ENCODE measurements around the gene UBE2E1.
"Not testable (repeated sequence)": the region's sequence is repeated elsewhere in the genome, so short reads cannot be mapped to it uniquely, and the experiment has no call there.

Gene UBE2E1

GRCh38 chr3:23822559-23822958 is 16.8 kb downstream of the UBE2E1 start:
- no peak for DNase-seq (ENCODE audit: low spot score)

- DNase-seq (ENCODE audit: low spot score), result no peak
These were observed 17.9 kb downstream of the UBE2E1 start for GRCh38 chr3:23823620-23824019.

GRCh38 chr3:23824699-23825444 is 19.1 kb downstream of the UBE2E1 start:
- no peak for DNase-seq (ENCODE audit: low spot score)

GRCh38 chr3:23825802-23826201 is 20.0 kb downstream of the UBE2E1 start:
- no peak for DNase-seq (ENCODE audit: low spot score)

- peak; percentile 24 for DNase-seq (ENCODE audit: low spot score)
These were observed 20.8 kb downstream of the UBE2E1 start for GRCh38 chr3:23826382-23827064.

GRCh38 chr3:23829242-23829934 is 23.6 kb downstream of the UBE2E1 start:
- DNase-seq (ENCODE audit: low spot score), result no peak

GRCh38 chr3:23830869-23831484 is 25.2 kb downstream of the UBE2E1 start:
- DNase-seq (ENCODE audit: low spot score), result no peak

GRCh38 chr3:23831517-23832394 is 26.0 kb downstream of the UBE2E1 start:
- DNase-seq (ENCODE audit: low spot score), result no peak

GRCh38 chr3:23832523-23832922 is 26.8 kb downstream of the UBE2E1 start:
- no peak for DNase-seq (ENCODE audit: low spot score)

GRCh38 chr3:23834082-23834870 is 28.5 kb downstream of the UBE2E1 start:
- DNase-seq (ENCODE audit: low spot score), result no peak

GRCh38 chr3:23835087-23835486 is 29.3 kb downstream of the UBE2E1 start:
- DNase-seq (ENCODE audit: low spot score), result no peak

- no peak for DNase-seq (ENCODE audit: low spot score)
These were observed 30.0 kb downstream of the UBE2E1 start for GRCh38 chr3:23835802-23836201.

GRCh38 chr3:23836536-23837230 is 30.9 kb downstream of the UBE2E1 start:
- no peak for DNase-seq (ENCODE audit: low spot score)

GRCh38 chr3:23837286-23837685 is 31.5 kb downstream of the UBE2E1 start:
- DNase-seq (ENCODE audit: low spot score), result no peak

- no peak for DNase-seq (ENCODE audit: low spot score)
These were observed 31.9 kb downstream of the UBE2E1 start for GRCh38 chr3:23837691-23838090.

- DNase-seq (ENCODE audit: low spot score), result no peak
These were observed 34.8 kb downstream of the UBE2E1 start for GRCh38 chr3:23840521-23840920.

- DNase-seq (ENCODE audit: low spot score), result no peak
These were observed 38.1 kb downstream of the UBE2E1 start for GRCh38 chr3:23843869-23844268.

- DNase-seq (ENCODE audit: low spot score), result no peak
These were observed 39.8 kb downstream of the UBE2E1 start for GRCh38 chr3:23845326-23846216.

- not testable (repeated sequence) for DNase-seq (ENCODE audit: low spot score)
These were observed 43.7 kb downstream of the UBE2E1 start for GRCh38 chr3:23849462-23849861.
